WTC11 (cell line): ENCODE data around the gene GALNTL6. TPM values are rescaled to one million over a fixed set of nuclear protein-coding genes. Genes with fewer than 3 reads are reported as not detected.

ENCODE experiments used
- ATAC-seq: fragments of 200-7000 bp; cut with Tn5 transposase; 2 replicates; pipeline ENCODE4 v1.10.0; 2021; ENCODE audit warnings: mild to moderate bottlenecking, moderate library complexity
- CTCF ChIA-PET: fragments of 300-600 bp; sonication (Branson Sonifier 250); formaldehyde crosslinking; loops from one replicate; lab custom pipeline; 2021; ENCODE audit warnings: antibody characterized with exemption; lab: Charles Lee
- POLR2A ChIA-PET: fragments of 350-600 bp; sonication (Branson Sonifier 250); formaldehyde crosslinking; loops from one replicate; lab custom pipeline; 2021; ENCODE audit warnings: antibody characterized with exemption; lab: Charles Lee
- DNase-seq: peaks from one replicate; pipeline ENCODE4 v3.0.0; 2021; ENCODE audit warnings: low spot score
- H3K27ac Mint-ChIP-seq: 2 replicates; pipeline ENCODE4 v1.8.0; 2021; ENCODE audit warnings: mixed read lengths
- H3K27me3 Mint-ChIP-seq: 2 replicates; pipeline ENCODE4 v1.8.0; 2021; ENCODE audit warnings: low read depth, mild to moderate bottlenecking, moderate library complexity, mixed read lengths
- H3K36me3 Mint-ChIP-seq: 2 replicates; pipeline ENCODE4 v1.8.0; 2021; ENCODE audit warnings: mixed read lengths
- H3K4me1 Mint-ChIP-seq: 2 replicates; pipeline ENCODE4 v1.8.0; 2022; ENCODE audit warnings: mixed read lengths
- H3K4me3 Mint-ChIP-seq: 2 replicates; pipeline ENCODE4 v1.8.0; 2021; ENCODE audit warnings: mild to moderate bottlenecking, moderate library complexity, mixed read lengths
- H3K9me3 Mint-ChIP-seq: 2 replicates; pipeline ENCODE4 v1.8.0; 2021; ENCODE audit warnings: mixed read lengths
- ATF2 ChIP-seq: sonication (generic); formaldehyde crosslinking; IDR thresholded peaks from 2 replicates; pipeline ENCODE4 v1.8.1; 2022; ENCODE audit warnings: low read depth, missing genetic modification reagents, borderline replicate concordance
- CREB1 ChIP-seq: sonication (generic); formaldehyde crosslinking; IDR thresholded peaks from 2 replicates; pipeline ENCODE4 v1.8.0; 2023; ENCODE audit warnings: mild to moderate bottlenecking, missing genetic modification reagents
- FOXP4 ChIP-seq: sonication (generic); formaldehyde crosslinking; IDR thresholded peaks from 2 replicates; pipeline ENCODE4 v1.8.0; 2022; ENCODE audit warnings: mild to moderate bottlenecking, missing genetic modification reagents
- GABPB1 ChIP-seq: sonication (generic); formaldehyde crosslinking; IDR thresholded peaks from 2 replicates; pipeline ENCODE4 v1.8.1; 2023; ENCODE audit warnings: mild to moderate bottlenecking, missing genetic modification reagents
- GRHL2 ChIP-seq: fragments of 250-450 bp; sonication (Bioruptor Pico); IDR thresholded peaks from 2 replicates; pipeline ENCODE4 v1.8.0; 2022; ENCODE audit warnings: mild to moderate bottlenecking, moderate library complexity; ENCODE audit not compliant: insufficient replicate concordance, severe bottlenecking
- IRF2 ChIP-seq: sonication (generic); formaldehyde crosslinking; IDR thresholded peaks from 2 replicates; pipeline ENCODE4 v1.8.0; 2022; ENCODE audit warnings: low read depth, missing genetic modification reagents, borderline replicate concordance
- MAX ChIP-seq: sonication (generic); formaldehyde crosslinking; IDR thresholded peaks from 2 replicates; pipeline ENCODE4 v1.8.0; 2022; ENCODE audit warnings: mild to moderate bottlenecking, missing genetic modification reagents
- MXD4 ChIP-seq: fragments of 250-450 bp; sonication (Bioruptor Pico); IDR thresholded peaks from 2 replicates; pipeline ENCODE4 v1.8.0; 2021; ENCODE audit warnings: mild to moderate bottlenecking, moderate library complexity, borderline replicate concordance
- NFYB ChIP-seq: sonication (generic); formaldehyde crosslinking; conservative IDR thresholded peaks from 2 replicates; pipeline ENCODE4 v1.8.0; 2022; ENCODE audit warnings: low read depth, missing genetic modification reagents
- NR1H2 ChIP-seq: sonication (generic); formaldehyde crosslinking; IDR thresholded peaks from 2 replicates; pipeline ENCODE4 v1.9.0; 2021; ENCODE audit warnings: mild to moderate bottlenecking, moderate library complexity, missing genetic modification reagents
- OVOL2 ChIP-seq: fragments of 250-450 bp; sonication (Bioruptor Pico); IDR thresholded peaks from 2 replicates; pipeline ENCODE4 v1.9.0; 2021; ENCODE audit warnings: mild to moderate bottlenecking, borderline replicate concordance
- SMAD4 ChIP-seq: sonication (generic); formaldehyde crosslinking; IDR thresholded peaks from 2 replicates; pipeline ENCODE4 v1.8.0; 2022; ENCODE audit warnings: mild to moderate bottlenecking, missing genetic modification reagents
- TEAD1 ChIP-seq: sonication (generic); formaldehyde crosslinking; IDR thresholded peaks from 2 replicates; pipeline ENCODE4 v1.8.0; 2022; ENCODE audit warnings: mild to moderate bottlenecking, missing genetic modification reagents
- TP53 ChIP-seq: sonication (generic); formaldehyde crosslinking; IDR thresholded peaks from 2 replicates; pipeline ENCODE4 v1.8.1; 2023; ENCODE audit warnings: mild to moderate bottlenecking, missing genetic modification reagents
- ZMAT4 ChIP-seq: fragments of 250-450 bp; sonication (Bioruptor Pico); IDR thresholded peaks from 2 replicates; pipeline ENCODE4 v1.9.0; 2021; ENCODE audit warnings: mild to moderate bottlenecking
- ZNF263 ChIP-seq: sonication (generic); formaldehyde crosslinking; IDR thresholded peaks from 2 replicates; pipeline ENCODE4 v1.8.1; 2022; ENCODE audit warnings: low read depth, mild to moderate bottlenecking, moderate library complexity, missing genetic modification reagents
- ZNF396 ChIP-seq: fragments of 250-450 bp; sonication (Bioruptor Pico); IDR thresholded peaks from 2 replicates; pipeline ENCODE4 v1.8.0; 2021; ENCODE audit warnings: mild to moderate bottlenecking, moderate library complexity, borderline replicate concordance
- ZSCAN18 ChIP-seq: fragments of 250-450 bp; sonication (Bioruptor Pico); IDR thresholded peaks from 2 replicates; pipeline ENCODE4 v2.1.2; 2022; ENCODE audit warnings: mild to moderate bottlenecking, moderate library complexity
- total RNA-seq: library from RNA; stranded (reverse); gene quantifications from 3 replicates; pipeline ENCODE4 v1.2.3, GENCODE V29; 2021
- TF ChIP-seq, protein P1 (sequence below): fragments of 250-450 bp; sonication (Bioruptor Pico); conservative IDR thresholded peaks from 2 replicates; pipeline ENCODE4 v1.9.0; 2021; ENCODE audit warnings: mild to moderate bottlenecking
- TF ChIP-seq, protein P2 (sequence below): sonication (generic); formaldehyde crosslinking; IDR thresholded peaks from 2 replicates; pipeline ENCODE4 v1.8.0; 2022; ENCODE audit warnings: mild to moderate bottlenecking, missing genetic modification reagents

GALNTL6 gene
- total RNA-seq, 1 experiment from 2014 or later, result 0.24 TPM

GRCh38 chr4:171813526-171814250 is 484 bp downstream of the GALNTL6 start (continued):
- TF ChIP-seq MXD4, result no peak
- TF ChIP-seq NFYB (CRISPR knock-in tag), result no peak
- TF ChIP-seq GRHL2 (CRISPR knock-in tag), result no peak
- no peak for TF ChIP-seq NR1H2 (CRISPR knock-in tag)
- TF ChIP-seq, protein P1, sequence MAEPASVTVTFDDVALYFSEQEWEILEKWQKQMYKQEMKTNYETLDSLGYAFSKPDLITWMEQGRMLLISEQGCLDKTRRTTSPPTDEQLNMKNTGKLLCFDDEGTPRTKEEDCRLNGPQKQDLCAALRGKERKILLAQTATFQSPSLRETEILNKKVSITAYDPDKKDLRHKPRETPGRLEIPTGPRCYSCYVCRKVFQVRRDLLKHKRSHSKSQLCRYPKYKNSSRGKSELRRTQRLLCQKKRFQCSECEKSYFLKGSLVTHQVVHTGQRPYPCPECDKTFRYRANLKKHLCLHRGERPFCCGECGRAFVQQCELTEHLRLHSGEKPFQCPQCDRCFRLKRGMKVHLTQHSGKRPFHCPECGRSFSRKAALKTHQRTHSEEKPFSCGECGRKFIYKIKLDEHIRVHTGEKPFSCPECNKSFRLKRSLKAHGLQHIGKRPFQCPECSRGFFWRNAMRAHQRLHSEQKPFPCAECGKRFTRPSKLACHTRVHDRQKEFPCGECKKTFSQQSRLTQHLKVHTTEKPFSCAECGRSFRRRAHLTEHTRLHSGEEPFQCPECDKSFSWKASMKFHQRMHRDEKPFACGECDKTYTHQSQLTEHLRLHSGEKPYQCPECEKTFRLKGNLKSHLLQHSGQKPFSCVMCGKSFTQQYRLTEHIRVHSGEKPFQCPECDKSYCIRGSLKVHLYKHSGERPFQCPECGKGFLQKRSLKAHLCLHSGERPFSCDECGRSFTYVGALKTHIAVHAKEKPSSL (CRISPR knock-in tag), result no peak
- TF ChIP-seq, protein P2, sequence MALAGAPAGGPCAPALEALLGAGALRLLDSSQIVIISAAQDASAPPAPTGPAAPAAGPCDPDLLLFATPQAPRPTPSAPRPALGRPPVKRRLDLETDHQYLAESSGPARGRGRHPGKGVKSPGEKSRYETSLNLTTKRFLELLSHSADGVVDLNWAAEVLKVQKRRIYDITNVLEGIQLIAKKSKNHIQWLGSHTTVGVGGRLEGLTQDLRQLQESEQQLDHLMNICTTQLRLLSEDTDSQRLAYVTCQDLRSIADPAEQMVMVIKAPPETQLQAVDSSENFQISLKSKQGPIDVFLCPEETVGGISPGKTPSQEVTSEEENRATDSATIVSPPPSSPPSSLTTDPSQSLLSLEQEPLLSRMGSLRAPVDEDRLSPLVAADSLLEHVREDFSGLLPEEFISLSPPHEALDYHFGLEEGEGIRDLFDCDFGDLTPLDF, result 0 out of 2 replicates have a peak, but pooled peaks have one; percentile 1
- peak; percentile 66; the same call in 1 of the 2 replicates for TF ChIP-seq MAX
- TF ChIP-seq OVOL2 (CRISPR knock-in tag), result no peak
- TF ChIP-seq ZMAT4 (CRISPR knock-in tag), result no peak

DNA sequence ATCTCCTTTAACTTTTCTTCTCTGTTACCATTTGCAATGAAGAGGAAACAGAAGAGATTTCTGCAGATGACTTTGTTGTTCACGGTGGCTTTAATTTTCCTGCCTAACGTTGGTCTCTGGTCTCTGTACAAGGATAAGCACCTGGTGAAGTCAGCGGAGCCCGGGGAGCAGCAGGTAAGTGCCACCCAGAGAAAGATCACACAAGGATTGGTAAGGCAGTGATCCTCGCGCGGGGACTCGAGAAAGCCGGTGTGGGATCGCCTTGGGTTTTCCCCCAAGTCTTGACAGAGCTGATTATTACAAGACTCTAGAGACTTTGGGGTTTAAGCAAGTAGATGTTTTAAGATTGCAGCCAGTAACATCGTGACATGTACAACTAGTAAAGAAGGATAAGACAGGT is 1.3 kb downstream of the GALNTL6 start:
- Mint-ChIP-seq H3K4me3 (peak overlapping the region; percentile 88), H3K27me3 (peaks cover 59% of the 10 kb centered on the region), H3K9me3 (no peaks in the 10 kb centered on the region), H3K27ac (no peak overlapping the region), H3K4me1 (peaks cover 13% of the 10 kb centered on the region), H3K36me3 (no peaks in the 10 kb centered on the region)
- no peak for TF ChIP-seq TEAD1 (CRISPR knock-in tag)
- TF ChIP-seq GABPB1 (CRISPR knock-in tag), result no peak
- no peak for TF ChIP-seq ATF2
- TF ChIP-seq IRF2 (CRISPR knock-in tag), result no peak
- no peak for TF ChIP-seq ZNF396
- ChIA-PET POLR2A (no interaction called here), CTCF (interaction anchor here (1.1 kb wide), 1 partner anchor 21 kb away, joined by 3 read pairs; no protein-coding TSS in a partner anchor)
- ATAC-seq (no peak), DNase-seq (no peak)

DNA sequence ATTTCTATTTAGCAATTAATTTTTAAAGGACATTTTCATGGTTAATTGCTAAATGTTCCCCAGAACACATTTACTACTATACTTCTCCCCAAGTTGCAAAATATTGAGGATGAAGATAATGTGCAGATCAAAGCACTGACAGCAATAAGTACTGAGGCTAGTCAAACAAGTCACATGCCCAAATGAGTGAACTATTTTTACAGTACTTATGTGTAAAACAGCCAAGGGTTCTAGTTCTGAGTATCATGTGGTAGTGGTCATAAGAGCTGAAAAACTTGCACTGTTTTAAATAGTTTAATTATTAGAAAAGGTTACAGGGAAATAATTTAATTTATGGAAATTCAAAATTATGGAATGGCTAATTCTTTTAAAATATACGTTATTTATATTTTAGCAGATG is 3.8 kb downstream of the GALNTL6 start:
- no peak for DNase-seq
- H3K27me3 Mint-ChIP-seq, result peaks cover 43% of the 10 kb centered on the region
- H3K9me3 Mint-ChIP-seq, result no peaks in the 10 kb centered on the region
- no peak for TF ChIP-seq CREB1 (CRISPR knock-in tag)
- TF ChIP-seq, all 79 proteins: peak for 0
- H3K36me3 Mint-ChIP-seq, result no peaks in the 10 kb centered on the region
- H3K4me1 Mint-ChIP-seq, result peaks cover 12% of the 10 kb centered on the region
- ChIA-PET CTCF (no interaction called here), POLR2A (no interaction called here)
- no peak for ATAC-seq
- no peak overlapping the region for H3K4me3 Mint-ChIP-seq
- H3K27ac Mint-ChIP-seq, result no peak overlapping the region

DNA sequence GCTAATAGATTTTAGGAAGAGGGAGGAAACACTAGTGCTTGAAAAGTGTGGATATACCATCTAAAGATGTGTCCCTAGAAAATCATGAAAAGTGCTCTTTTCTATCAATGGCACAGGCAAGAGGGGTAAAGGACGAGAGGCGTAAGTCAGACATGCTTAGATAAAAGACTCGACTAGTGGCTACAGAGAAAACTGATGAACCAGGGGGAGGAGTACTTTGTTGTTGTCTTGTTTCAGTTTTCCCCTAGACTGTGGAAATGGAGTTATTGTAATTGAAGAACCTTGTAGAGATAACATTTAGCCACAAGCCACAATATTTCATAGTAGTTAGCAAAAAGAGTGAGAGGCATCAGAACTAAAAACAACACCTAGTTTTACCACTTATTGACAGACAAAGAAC is 21.4 kb downstream of the GALNTL6 start:
- H3K27me3 Mint-ChIP-seq, result no peaks in the 10 kb centered on the region
- ChIA-PET CTCF (no interaction called here), POLR2A (no interaction called here)
- H3K27ac Mint-ChIP-seq, result no peak overlapping the region
- H3K4me1 Mint-ChIP-seq, result no peaks in the 10 kb centered on the region
- H3K36me3 Mint-ChIP-seq, result no peaks in the 10 kb centered on the region
- H3K4me3 Mint-ChIP-seq, result no peak overlapping the region
- no peak for DNase-seq
- H3K9me3 Mint-ChIP-seq, result no peaks in the 10 kb centered on the region
- no peak for ATAC-seq
- TF ChIP-seq TP53 (no peak), SMAD4 (no peak), GRHL2 (CRISPR knock-in tag) (no peak), FOXP4 (CRISPR knock-in tag) (no peak), MXD4 (no peak), ZSCAN18 (CRISPR knock-in tag) (no peak), ZNF263 (CRISPR knock-in tag) (no peak)
- TF ChIP-seq, protein P2, result no peak
